Prostate gland (tissue), 2 donors: ENCODE data around the gene CDCA7.

ENCODE experiments used
- CTCF ChIP-seq, 4 experiments: fragments of 200-600 bp in 2 of 4; fragments of 450-650 bp in 2 of 4; sonication (generic) in 2 of 4; IDR thresholded peaks; 1 replicate in 3 of 4; 2 replicates in 1 of 4; pipeline ENCODE4 v1.5.1; 2016 to 2019; ENCODE audit warnings: antibody characterized with exemption in 4 of 4, mild to moderate bottlenecking in 2 of 4, moderate library complexity in 2 of 4
- POLR2A ChIP-seq: fragments of 450-650 bp; IDR thresholded peaks from one replicate; pipeline ENCODE4 v1.6.1; 2016; ENCODE audit warnings: antibody characterized with exemption, mild to moderate bottlenecking
- POLR2AphosphoS5 ChIP-seq: sonication (generic); formaldehyde crosslinking; IDR thresholded peaks from one replicate; pipeline ENCODE4 v1.6.1; 2017; ENCODE audit warnings: antibody characterized with exemption

GRCh38 chr2:173350383-173350782 is 4.3 kb upstream of the CDCA7 start:
- TF ChIP-seq CTCF (IDR thresholded peaks at IDR 0.05) (no peak), POLR2A (no peak), POLR2AphosphoS5 (no peak)
